ENCODE measurements around the gene NEDD4L. TPM values are rescaled to one million over a fixed set of nuclear protein-coding genes. Genes with fewer than 3 reads are reported as not detected.

Gene NEDD4L
- total RNA-seq, 4 donors from 2014 or later: 32.5 to 65.6 (median 43.4) TPM

- TF ChIP-seq, protein P1, sequence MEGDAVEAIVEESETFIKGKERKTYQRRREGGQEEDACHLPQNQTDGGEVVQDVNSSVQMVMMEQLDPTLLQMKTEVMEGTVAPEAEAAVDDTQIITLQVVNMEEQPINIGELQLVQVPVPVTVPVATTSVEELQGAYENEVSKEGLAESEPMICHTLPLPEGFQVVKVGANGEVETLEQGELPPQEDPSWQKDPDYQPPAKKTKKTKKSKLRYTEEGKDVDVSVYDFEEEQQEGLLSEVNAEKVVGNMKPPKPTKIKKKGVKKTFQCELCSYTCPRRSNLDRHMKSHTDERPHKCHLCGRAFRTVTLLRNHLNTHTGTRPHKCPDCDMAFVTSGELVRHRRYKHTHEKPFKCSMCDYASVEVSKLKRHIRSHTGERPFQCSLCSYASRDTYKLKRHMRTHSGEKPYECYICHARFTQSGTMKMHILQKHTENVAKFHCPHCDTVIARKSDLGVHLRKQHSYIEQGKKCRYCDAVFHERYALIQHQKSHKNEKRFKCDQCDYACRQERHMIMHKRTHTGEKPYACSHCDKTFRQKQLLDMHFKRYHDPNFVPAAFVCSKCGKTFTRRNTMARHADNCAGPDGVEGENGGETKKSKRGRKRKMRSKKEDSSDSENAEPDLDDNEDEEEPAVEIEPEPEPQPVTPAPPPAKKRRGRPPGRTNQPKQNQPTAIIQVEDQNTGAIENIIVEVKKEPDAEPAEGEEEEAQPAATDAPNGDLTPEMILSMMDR (IDR thresholded peaks at IDR 0.05; ENCODE audit: low read depth): no peak
These were observed 169.4 kb downstream of the NEDD4L start for GRCh38 chr18:58213440-58213839.

- TF ChIP-seq, protein P1 (IDR thresholded peaks at IDR 0.05; ENCODE audit: low read depth): no peak
These were observed 171.0 kb downstream of the NEDD4L start for GRCh38 chr18:58215011-58215410.

- TF ChIP-seq, protein P1 (IDR thresholded peaks at IDR 0.05; ENCODE audit: low read depth): no peak
These were observed 172.1 kb downstream of the NEDD4L start for GRCh38 chr18:58216071-58216481.

DNA sequence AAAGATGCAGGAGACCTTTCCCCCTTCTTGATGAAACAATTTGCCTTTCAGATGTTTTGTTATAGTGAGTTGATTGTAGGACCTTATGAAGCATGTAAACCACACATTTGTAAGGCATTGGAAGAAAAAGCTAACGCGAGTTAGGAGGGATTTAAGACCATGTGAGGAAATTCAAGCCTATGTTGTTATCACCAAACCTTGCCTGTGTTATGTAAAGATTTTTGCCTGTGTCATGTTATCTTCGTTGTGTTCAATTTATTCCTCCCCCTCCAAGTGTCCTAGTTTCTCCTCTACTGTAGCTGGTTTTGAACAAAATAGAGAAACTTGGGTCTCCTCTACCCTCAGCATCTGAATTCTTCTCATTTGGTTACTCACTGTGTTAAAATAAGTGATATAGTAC, 173.0 kb downstream of the NEDD4L start:
- TF ChIP-seq, protein P1 (IDR thresholded peaks at IDR 0.05; ENCODE audit: low read depth): no peak

DNA sequence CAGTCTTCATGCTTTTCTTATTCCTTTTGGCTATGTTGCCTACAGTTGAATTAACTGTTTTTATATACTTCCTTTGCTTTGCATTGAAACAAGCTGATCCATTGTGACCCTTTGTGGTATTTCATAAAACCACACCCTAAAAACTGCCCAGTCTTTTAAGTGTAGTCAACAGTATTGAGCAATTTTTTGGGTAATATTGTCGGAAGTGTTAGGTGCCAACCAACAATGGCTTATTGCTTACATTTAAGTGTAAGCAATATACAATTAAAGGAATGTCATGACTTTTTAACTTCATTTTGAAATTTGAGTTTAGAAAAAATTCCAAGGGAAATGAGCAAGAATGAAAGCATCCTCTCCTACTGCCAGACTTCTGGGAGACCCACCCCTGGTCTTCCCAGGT, 174.1 kb downstream of the NEDD4L start:
- TF ChIP-seq, protein P1 (IDR thresholded peaks at IDR 0.05; ENCODE audit: low read depth): no peak

DNA sequence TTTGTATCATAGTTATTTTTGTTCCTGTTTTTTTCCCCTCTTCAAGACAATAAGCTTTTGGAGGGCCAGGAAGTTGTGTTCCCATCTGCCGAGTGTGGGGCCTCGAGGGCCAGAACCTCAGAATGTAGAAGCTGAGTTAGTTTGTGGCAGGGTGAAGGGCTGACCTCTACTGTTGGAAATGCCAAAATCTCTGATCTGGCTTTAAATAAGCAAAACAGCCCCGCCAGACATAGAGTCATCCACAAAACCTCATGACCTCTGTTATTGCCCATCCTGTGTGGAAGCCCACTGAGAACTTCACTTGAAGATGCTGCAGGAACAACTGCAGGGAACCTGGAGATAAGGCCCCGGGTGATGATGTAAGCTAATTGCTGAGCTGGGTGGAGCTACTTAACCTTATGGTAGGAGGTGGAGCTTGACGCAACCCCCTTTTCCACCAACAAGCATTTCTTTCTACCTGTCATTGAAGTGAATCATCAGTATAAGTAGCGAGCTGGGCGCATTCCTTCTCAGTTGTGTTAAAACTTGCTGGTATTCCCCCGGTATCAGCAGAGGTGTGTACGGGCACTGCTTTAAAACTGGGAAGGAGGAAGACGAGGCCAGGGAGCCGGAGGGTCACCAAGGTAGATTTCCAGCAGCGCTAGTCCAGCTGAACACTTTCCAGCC, 177.2 kb downstream of the NEDD4L start:
- TF ChIP-seq, protein P1 (IDR thresholded peaks at IDR 0.05; ENCODE audit: low read depth): no peak

- TF ChIP-seq, protein P1 (IDR thresholded peaks at IDR 0.05; ENCODE audit: low read depth): no peak
These were observed 178.6 kb downstream of the NEDD4L start for GRCh38 chr18:58222432-58223125.
